PC-9 (cell line): Measurements from ENCODE around the gene ASPN.

Experiments used
- EZH2 ChIP-seq: fragments of 200-600 bp; sonication (generic); IDR thresholded peaks from 2 replicates; pipeline ENCODE4 v1.8.0; 2017; ENCODE audit warnings: antibody characterized with exemption, low read depth
- TF ChIP-seq, protein P1 (sequence below): fragments of 200-600 bp; sonication (generic); conservative IDR thresholded peaks from 2 replicates; pipeline ENCODE4 v1.6.1; 2017; ENCODE audit warnings: mixed run types, antibody characterized with exemption, mild to moderate bottlenecking, moderate library complexity

DNA sequence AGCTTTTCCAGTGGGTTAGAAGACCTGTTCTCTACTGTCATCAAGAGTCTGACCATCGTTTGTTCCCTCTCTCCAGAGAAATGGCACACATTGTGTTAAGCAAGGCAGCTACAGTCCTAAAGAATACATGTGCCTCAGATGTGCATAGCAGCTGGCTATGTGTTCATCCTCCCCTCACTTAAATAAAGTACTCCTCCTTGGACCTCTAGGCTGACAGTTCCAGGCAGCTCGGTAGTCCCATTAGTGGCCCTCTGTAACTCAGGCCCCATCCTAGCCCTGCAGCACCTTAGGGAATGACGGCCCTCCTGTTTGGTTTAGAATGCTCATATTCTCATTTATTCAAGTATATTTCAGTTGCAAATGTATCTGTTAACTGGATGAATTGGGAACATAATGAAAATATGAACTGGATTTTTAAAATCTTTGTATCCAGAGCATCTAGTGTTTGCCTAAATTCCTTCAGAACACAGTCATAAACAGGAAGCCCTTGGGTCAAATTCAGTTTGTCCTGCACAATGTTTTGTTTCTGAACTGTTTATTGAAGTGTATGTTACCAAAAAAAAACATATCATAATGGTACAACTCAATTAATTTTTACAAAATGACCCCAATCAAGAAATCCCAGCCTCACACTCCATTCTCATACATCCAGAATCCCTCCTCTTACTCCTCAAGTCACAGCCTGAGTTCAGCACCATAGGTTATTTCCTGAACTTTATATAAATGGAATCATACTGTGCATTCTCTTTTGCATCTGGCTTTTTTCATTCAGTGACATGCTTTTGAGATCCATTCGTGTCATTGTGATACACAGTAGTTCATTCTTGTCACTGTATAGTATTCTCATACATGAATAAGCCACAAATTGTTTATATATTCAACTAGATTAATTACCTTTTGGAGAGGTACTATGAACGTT lies 1.6 kb upstream of the ASPN start:
- TF ChIP-seq, protein P1, sequence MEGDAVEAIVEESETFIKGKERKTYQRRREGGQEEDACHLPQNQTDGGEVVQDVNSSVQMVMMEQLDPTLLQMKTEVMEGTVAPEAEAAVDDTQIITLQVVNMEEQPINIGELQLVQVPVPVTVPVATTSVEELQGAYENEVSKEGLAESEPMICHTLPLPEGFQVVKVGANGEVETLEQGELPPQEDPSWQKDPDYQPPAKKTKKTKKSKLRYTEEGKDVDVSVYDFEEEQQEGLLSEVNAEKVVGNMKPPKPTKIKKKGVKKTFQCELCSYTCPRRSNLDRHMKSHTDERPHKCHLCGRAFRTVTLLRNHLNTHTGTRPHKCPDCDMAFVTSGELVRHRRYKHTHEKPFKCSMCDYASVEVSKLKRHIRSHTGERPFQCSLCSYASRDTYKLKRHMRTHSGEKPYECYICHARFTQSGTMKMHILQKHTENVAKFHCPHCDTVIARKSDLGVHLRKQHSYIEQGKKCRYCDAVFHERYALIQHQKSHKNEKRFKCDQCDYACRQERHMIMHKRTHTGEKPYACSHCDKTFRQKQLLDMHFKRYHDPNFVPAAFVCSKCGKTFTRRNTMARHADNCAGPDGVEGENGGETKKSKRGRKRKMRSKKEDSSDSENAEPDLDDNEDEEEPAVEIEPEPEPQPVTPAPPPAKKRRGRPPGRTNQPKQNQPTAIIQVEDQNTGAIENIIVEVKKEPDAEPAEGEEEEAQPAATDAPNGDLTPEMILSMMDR = no peak
- no peak for TF ChIP-seq EZH2
